ENCODE data around the gene C5orf47.

C5orf47 gene

DNA sequence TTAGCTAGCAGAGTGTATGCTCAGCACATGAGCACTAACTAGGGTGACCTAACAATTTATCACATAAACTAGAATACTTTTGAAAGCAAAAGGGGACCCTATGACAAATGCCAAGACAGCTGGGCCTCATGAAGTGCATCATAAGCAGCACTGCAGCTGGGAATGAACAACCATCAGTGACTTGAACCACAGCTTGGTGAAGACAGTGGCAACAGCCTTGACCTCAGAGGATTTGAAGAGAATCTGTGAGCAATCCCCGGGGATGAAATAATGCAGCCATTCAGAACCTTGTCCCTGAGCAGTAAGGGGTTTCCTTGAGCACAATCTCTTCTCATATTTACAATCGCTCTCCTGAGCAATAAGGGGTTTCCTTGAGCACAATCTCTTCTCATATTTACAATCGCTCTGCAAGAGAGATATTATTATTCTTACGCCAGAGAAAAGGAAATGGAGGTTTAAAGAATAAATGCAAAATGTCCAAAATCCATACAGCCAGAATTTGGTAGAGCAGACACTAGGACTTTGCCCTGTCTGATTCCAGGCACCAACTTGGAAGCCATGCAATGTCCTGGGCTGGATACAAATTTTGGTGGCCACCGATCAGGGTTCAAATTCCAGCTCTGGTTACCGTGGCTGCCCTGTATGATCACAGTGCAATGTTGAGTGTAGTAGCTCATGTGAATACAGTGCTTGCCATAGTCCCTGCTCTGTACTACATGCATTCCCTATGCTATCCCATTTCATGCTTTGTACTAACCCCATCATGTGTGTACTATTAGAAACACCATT lies 55.7 kb downstream of the C5orf47 start:
- DNase-seq (ENCODE audit: low read depth) = no peak

DNA sequence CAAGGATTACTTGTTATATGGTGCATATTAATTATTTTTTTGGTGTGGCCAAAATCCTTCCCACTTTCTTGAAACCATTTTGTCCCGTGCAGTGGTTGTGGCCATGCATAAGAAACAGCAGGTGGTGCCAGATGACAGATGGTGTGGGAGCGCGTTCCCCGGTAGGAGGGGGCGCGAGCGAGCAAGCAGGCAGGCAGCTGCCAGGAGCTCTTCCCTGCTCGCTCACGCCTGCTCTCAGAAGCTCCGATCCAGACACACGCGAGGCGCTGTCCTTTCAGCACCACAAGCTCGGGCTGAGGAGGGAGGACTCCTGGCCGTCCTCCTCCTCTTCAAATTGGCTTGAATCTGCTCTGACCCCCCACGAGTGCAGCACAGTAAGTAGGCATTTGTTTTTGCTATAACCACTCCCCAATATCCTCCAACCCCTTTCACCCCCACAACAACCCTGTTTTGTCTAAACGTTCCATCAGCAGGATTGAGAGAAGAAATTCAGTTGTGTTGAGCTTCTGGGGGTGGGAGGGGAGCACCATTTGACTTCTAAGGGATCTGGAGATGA lies 56.6 kb downstream of the C5orf47 start, which contains the start of gene NSG2:
Gene NSG2, plus strand, starts transcription at position 237 of the 556 bp plus-strand sequence. CDS start 1,050 bp downstream, outside the sequence.
- DNase-seq (ENCODE audit: low read depth) = no peak

DNA sequence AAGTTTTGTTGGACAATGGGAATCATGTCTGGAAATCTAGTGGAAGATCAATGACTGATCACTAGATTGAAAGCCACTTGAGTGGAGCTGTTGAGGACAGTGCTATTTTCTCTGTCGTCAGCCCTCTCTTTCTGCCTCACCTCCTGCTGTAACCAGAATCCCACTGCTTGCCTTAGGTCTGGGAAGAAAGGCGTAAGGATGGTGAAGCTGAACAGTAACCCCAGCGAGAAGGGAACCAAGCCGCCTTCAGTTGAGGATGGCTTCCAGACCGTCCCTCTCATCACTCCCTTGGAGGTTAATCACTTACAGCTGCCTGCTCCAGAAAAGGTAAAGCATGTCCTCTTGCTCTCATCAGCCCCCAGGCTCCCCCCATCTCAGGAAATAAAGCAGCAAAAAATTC lies 57.6 kb downstream of the C5orf47 start:
- no peak for DNase-seq (ENCODE audit: low read depth)

DNA sequence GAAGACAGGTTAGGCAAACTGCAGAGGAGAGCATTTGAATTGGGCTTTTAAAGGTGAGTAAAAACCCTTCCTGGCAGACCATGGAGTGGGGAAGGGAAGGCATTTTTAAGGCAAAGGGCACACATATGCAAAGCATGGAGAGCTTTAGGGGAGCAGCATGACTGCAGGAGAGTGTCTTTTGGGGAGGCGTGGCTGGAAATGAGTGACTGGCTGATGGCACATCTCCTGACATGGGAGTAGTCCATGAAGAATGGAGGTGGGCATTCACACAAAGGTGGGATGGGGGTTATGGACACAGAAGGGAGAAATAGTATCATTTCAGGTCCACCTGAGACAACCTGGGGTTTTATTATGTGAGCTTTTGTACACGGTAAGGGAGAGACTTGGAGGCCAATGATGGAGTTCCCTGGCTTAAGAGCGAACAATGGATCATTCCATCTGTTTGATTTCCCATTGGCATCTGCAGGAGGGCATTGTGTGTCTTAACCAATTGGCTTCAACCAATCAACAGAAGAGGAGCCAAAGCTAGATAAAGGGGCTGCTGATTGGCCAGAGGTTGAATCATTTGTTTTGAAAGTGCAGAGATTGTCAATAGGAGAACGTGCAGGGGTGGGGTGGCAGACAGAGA lies 58.6 kb downstream of the C5orf47 start:
- no peak for DNase-seq (ENCODE audit: low read depth)

DNA sequence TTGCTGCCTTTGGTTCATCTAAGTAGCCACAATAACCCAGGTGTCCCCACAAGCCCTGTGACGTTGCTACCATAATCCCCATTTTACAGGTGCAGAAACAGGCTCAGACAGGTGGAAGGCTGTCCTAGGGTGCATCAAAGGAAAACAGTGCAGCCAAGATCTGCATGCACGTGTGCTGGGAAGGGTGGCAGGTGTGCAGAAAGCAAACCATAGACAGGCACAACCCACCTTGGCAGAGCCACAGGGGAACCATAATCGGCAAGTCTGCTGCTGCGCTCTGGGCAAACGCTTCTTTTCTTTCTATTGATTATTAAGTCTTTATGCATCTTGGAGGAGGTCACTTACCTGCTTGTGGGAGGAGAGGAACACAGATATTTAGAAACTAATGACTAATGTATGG lies 63.7 kb downstream of the C5orf47 start:
- no peak for DNase-seq (ENCODE audit: low read depth)

DNA sequence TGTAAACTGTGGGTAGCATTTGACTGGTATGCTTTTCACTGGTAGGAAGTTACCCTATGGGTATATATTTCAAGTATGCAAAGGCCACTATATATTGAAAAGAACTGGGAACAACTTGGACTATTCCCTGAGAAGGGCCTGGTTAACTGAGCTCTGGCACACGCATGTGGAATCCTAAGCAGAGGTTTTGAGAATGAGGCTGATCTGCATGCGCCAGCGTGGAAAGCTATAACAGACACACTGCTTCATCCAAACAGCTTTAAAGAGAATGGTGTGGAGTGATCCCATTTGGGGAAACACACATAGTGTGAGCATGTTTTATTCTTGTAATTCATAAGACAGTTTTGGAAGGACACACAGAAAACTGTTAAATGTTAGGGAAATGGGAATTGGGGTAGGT lies 64.9 kb downstream of the C5orf47 start:
- DNase-seq (ENCODE audit: low read depth) = no peak
